GM12878 (cell line): Measurements from ENCODE around the gene PHYKPL. TPM values are rescaled to one million over a fixed set of nuclear protein-coding genes. Genes with fewer than 3 reads are reported as not detected.
A peak's percentile ranks its signal among the peaks of the same experiment; 100 is the strongest.

Source experiments
- BACH1 ChIP-seq: fragments of 450-650 bp; IDR thresholded peaks from 2 replicates; pipeline ENCODE4 v1.6.1; 2017; ENCODE audit warnings: mild to moderate bottlenecking, borderline replicate concordance
- BCL3 ChIP-seq: IDR thresholded peaks from 2 replicates; pipeline ENCODE4 v1.6.1; 2011; ENCODE audit warnings: borderline replicate concordance, low read depth, mild to moderate bottlenecking, moderate library complexity, low read length; ENCODE audit not compliant: insufficient read depth, poor library complexity, severe bottlenecking
- BHLHE40 ChIP-seq, 2 experiments: fragments of 450-650 bp in 1 of 2; IDR thresholded peaks; 2 replicates each; pipeline ENCODE4 v1.6.1; 2011 to 2017; ENCODE audit warnings: low read depth in 2 of 2, borderline replicate concordance in 1 of 2, improper control_type of control experiment in 1 of 2, low read length in 1 of 2, mild to moderate bottlenecking in 1 of 2
- EP300 ChIP-seq, 2 experiments: fragments of 150-350 bp in 1 of 2; IDR thresholded peaks; 2 replicates each; pipeline ENCODE4 v1.6.1; 2011 to 2012; ENCODE audit warnings: low read depth in 2 of 2, low read length in 2 of 2, borderline replicate concordance in 1 of 2, improper control_type of control experiment in 1 of 2, inconsistent platforms in 1 of 2; ENCODE audit not compliant: control insufficient read depth in 1 of 2
- FOXK2 ChIP-seq: fragments of 450-650 bp; IDR thresholded peaks from 2 replicates; pipeline ENCODE4 v1.6.1; 2017; ENCODE audit warnings: mild to moderate bottlenecking, moderate library complexity
- GATAD2B ChIP-seq: fragments of 450-650 bp; conservative IDR thresholded peaks from 2 replicates; pipeline ENCODE4 v1.6.1; 2017; ENCODE audit warnings: low read depth, mild to moderate bottlenecking, moderate library complexity
- HCFC1 ChIP-seq: fragments of 150-350 bp; IDR thresholded peaks from 2 replicates; pipeline ENCODE4 v1.6.1; 2014; ENCODE audit warnings: low read length
- JUNB ChIP-seq: IDR thresholded peaks from 2 replicates; pipeline ENCODE4 v1.6.1; 2016; ENCODE audit warnings: antibody characterized with exemption, mild to moderate bottlenecking
- MAX ChIP-seq: IDR thresholded peaks from 2 replicates; pipeline ENCODE4 v1.6.1; 2012; ENCODE audit warnings: low read depth, low read length, improper control_type of control experiment
- MEF2A ChIP-seq: IDR thresholded peaks from 2 replicates; pipeline ENCODE4 v1.6.1; 2011; ENCODE audit warnings: low read depth, mild to moderate bottlenecking, low read length, moderate library complexity; ENCODE audit not compliant: insufficient read depth
- MEF2B ChIP-seq: fragments of 450-650 bp; IDR thresholded peaks from 2 replicates; pipeline ENCODE4 v1.6.1; 2018; ENCODE audit warnings: mild to moderate bottlenecking, moderate library complexity; ENCODE audit not compliant: partially characterized antibody, poor library complexity, severe bottlenecking
- MYC ChIP-seq: IDR thresholded peaks from 2 replicates; pipeline ENCODE4 v1.6.1; 2011; ENCODE audit warnings: mild to moderate bottlenecking, low read length, moderate library complexity, inconsistent platforms; ENCODE audit not compliant: insufficient read depth, insufficient replicate concordance, insufficient read length, severe bottlenecking
- RAD51 ChIP-seq: fragments of 450-650 bp; IDR thresholded peaks from 2 replicates; pipeline ENCODE4 v1.6.1; 2016; ENCODE audit warnings: moderate library complexity, mild to moderate bottlenecking, inconsistent platforms
- RB1 ChIP-seq: fragments of 450-650 bp; formaldehyde crosslinking; IDR thresholded peaks from 2 replicates; pipeline ENCODE4 v1.6.1; 2017; ENCODE audit warnings: mild to moderate bottlenecking, borderline replicate concordance
- SMAD5 ChIP-seq: IDR thresholded peaks from 2 replicates; pipeline ENCODE4 v1.6.1; 2016; ENCODE audit warnings: antibody characterized with exemption, low read depth
- SP1 ChIP-seq: IDR thresholded peaks from one replicate; pipeline ENCODE4 v1.6.1; 2011; ENCODE audit warnings: low read depth, low read length
- TARDBP ChIP-seq: IDR thresholded peaks from 2 replicates; pipeline ENCODE4 v1.6.1; 2016; ENCODE audit warnings: borderline replicate concordance
- ZNF217 ChIP-seq: fragments of 450-650 bp; IDR thresholded peaks from 2 replicates; pipeline ENCODE4 v1.6.1; 2017; ENCODE audit warnings: antibody characterized with exemption, mild to moderate bottlenecking
- ZNF687 ChIP-seq: fragments of 450-650 bp; IDR thresholded peaks from 2 replicates; pipeline ENCODE4 v1.6.1; 2017; ENCODE audit warnings: mild to moderate bottlenecking, moderate library complexity
- ZSCAN29 ChIP-seq: fragments of 450-650 bp; IDR thresholded peaks from 2 replicates; pipeline ENCODE4 v1.6.1; 2017; ENCODE audit warnings: mild to moderate bottlenecking, moderate library complexity
- polyA plus RNA-seq, 11 experiments: library from polyadenylated mRNA; depleted of rRNA in 4 of 11; unstranded in 6 of 11; stranded (reverse) in 5 of 11; fragments of >200 nt; fragmentation: Nextera tagmentation in 4 of 11; fragmentation: Illumina TruSeq in 1 of 11; extraction: Ambion mirVana in 4 of 11; extraction: Trizol in 1 of 11; gene quantifications; 1 replicate in 1 of 11; 2 replicates in 10 of 11; pipeline versions ENCODE4 v1.2.1 to v1.2.3, GENCODE V29; 2011 to 2016; ENCODE audit warnings: inconsistent platforms in 2 of 11, missing spikeins in 2 of 11, low read depth in 1 of 11
- total RNA-seq, 4 experiments: library from RNA; depleted of rRNA in 3 of 4; stranded (reverse); fragments of >200 nt in 3 of 4; fragmentation: Illumina TruSeq in 1 of 4; extraction: Trizol in 1 of 4; gene quantifications; 2 replicates each; pipeline versions ENCODE4 v1.2.1 to v1.2.3, GENCODE V29; 2013 to 2021
- TF ChIP-seq, protein P1 (sequence below): IDR thresholded peaks from 2 replicates; pipeline ENCODE4 v1.6.1; 2012; ENCODE audit warnings: low read depth, low read length, improper control_type of control experiment

The PHYKPL gene
- total and polyA plus RNA-seq, 10 of the 15 experiments (the other 5 are each of a cell fraction or from before 2014, with no cell fraction given) = 4.5 to 53.9 (median 25.6) TPM

- TF ChIP-seq MYC (peak; percentile 25), ZNF217 (0 out of 2 replicates have a peak, but pooled peaks have one; percentile 20), RB1 (peak; percentile 18; the same call in 1 of the 2 replicates), RAD51 (no peak), HCFC1 (no peak), ZNF687 (peak; percentile 24; the same call in 1 of the 2 replicates), EP300 (IDR thresholded peaks at IDR 0.05; ENCODE audit: borderline replicate concordance in 1 of 2, control insufficient read depth in 1 of 2, low read depth in 2 of 2, low read length in 2 of 2) (no peak), TARDBP (0 out of 2 replicates have a peak, but pooled peaks have one; percentile 13), BCL3 (peak; percentile 51), JUNB (no peak), GATAD2B (peak; percentile 59), FOXK2 (no peak), ZSCAN29 (peak; percentile 65; the same call in 1 of the 2 replicates), BHLHE40 (IDR thresholded peaks at IDR 0.05; ENCODE audit: borderline replicate concordance in 1 of 2, low read depth in 2 of 2, low read length in 1 of 2) (peak in 1 of 2 experiments; percentile 40; a peak in 2 of 4 replicates), BACH1 (peak; percentile 73; the same call in 1 of the 2 replicates), MAX (no peak), SP1 (peak; percentile 34), MEF2A (no peak), SMAD5 (no peak), MEF2B (no peak)
- TF ChIP-seq, protein P1, sequence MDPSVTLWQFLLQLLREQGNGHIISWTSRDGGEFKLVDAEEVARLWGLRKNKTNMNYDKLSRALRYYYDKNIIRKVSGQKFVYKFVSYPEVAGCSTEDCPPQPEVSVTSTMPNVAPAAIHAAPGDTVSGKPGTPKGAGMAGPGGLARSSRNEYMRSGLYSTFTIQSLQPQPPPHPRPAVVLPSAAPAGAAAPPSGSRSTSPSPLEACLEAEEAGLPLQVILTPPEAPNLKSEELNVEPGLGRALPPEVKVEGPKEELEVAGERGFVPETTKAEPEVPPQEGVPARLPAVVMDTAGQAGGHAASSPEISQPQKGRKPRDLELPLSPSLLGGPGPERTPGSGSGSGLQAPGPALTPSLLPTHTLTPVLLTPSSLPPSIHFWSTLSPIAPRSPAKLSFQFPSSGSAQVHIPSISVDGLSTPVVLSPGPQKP = no peak
These were observed 27.5 kb downstream of the PHYKPL start (continued) for GRCh38 chr5:178204935-178205748.
